DOHH2 (cell line): Measurements from ENCODE around the gene AGT.

Experiments
- H3F3A ChIP-seq: fragments of 200-600 bp; sonication (generic), shearing (Covaris generic); 2 replicates; pipeline ENCODE4 v1.6.0; 2016; ENCODE audit warnings: antibody characterized with exemption, mild to moderate bottlenecking; ENCODE audit not compliant: control insufficient read depth, insufficient read depth
- H3K27ac ChIP-seq: fragments of 200-600 bp; sonication (generic); 2 replicates; pipeline ENCODE4 v1.5.1; 2014; ENCODE audit warnings: low read depth, mild to moderate bottlenecking, low read length, moderate library complexity
- H3K27me3 ChIP-seq: fragments of 200-600 bp; sonication (generic); 2 replicates; pipeline ENCODE4 v1.6.1; 2014; ENCODE audit warnings: mild to moderate bottlenecking, low read length, mixed read lengths; ENCODE audit not compliant: control insufficient read depth
- H3K36me3 ChIP-seq: fragments of 200-600 bp; sonication (generic); 2 replicates; pipeline ENCODE4 v1.6.1; 2014; ENCODE audit warnings: mild to moderate bottlenecking, low read length, moderate library complexity, mixed read lengths; ENCODE audit not compliant: control insufficient read depth
- H3K4me1 ChIP-seq: fragments of 200-600 bp; sonication (generic); 2 replicates; pipeline ENCODE4 v1.6.1; 2014; ENCODE audit warnings: mild to moderate bottlenecking, low read length, mixed read lengths; ENCODE audit not compliant: control insufficient read depth
- H3K4me2 ChIP-seq: fragments of 200-600 bp; sonication (generic); 2 replicates; pipeline ENCODE4 v1.6.0; 2014; ENCODE audit warnings: mild to moderate bottlenecking, low read length, moderate library complexity
- H3K4me3 ChIP-seq: fragments of 200-600 bp; sonication (generic); 2 replicates; pipeline ENCODE4 v1.5.1; 2014; ENCODE audit warnings: mild to moderate bottlenecking, low read length, mixed read lengths
- H3K79me2 ChIP-seq: fragments of 200-600 bp; sonication (generic); 2 replicates; pipeline ENCODE4 v1.6.1; 2014; ENCODE audit warnings: mild to moderate bottlenecking, low read length, mixed read lengths; ENCODE audit not compliant: control insufficient read depth
- H3K9me2 ChIP-seq: fragments of 200-600 bp; sonication (generic); replicated peaks from 2 replicates; pipeline ENCODE4 v1.6.1; 2014; ENCODE audit warnings: mild to moderate bottlenecking, low read length, mixed read lengths; ENCODE audit not compliant: control insufficient read depth
- H3K9me3 ChIP-seq: fragments of 200-600 bp; sonication (generic); 2 replicates; pipeline ENCODE4 v1.6.1; 2014; ENCODE audit warnings: antibody characterized with exemption, low read length, mixed read lengths; ENCODE audit not compliant: control insufficient read depth, insufficient read depth
- H4K20me1 ChIP-seq: fragments of 200-600 bp; sonication (generic); 2 replicates; pipeline ENCODE4 v1.6.0; 2014; ENCODE audit warnings: low read depth, mild to moderate bottlenecking, antibody characterized with exemption, low read length, moderate library complexity; ENCODE audit not compliant: control insufficient read depth, insufficient read depth
- CTCF ChIP-seq: fragments of 200-600 bp; sonication (generic); IDR thresholded peaks from one replicate; pipeline ENCODE4 v1.5.1; 2014; ENCODE audit warnings: antibody characterized with exemption, mild to moderate bottlenecking, low read depth, low read length; ENCODE audit not compliant: poor library complexity, severe bottlenecking
- EZH2phosphoT487 ChIP-seq: fragments of 200-600 bp; sonication (generic); IDR thresholded peaks from 2 replicates; pipeline ENCODE4 v1.6.1; 2017; ENCODE audit warnings: borderline replicate concordance, mild to moderate bottlenecking, antibody characterized with exemption, low read length, moderate library complexity, mixed read lengths

Gene AGT

DNA sequence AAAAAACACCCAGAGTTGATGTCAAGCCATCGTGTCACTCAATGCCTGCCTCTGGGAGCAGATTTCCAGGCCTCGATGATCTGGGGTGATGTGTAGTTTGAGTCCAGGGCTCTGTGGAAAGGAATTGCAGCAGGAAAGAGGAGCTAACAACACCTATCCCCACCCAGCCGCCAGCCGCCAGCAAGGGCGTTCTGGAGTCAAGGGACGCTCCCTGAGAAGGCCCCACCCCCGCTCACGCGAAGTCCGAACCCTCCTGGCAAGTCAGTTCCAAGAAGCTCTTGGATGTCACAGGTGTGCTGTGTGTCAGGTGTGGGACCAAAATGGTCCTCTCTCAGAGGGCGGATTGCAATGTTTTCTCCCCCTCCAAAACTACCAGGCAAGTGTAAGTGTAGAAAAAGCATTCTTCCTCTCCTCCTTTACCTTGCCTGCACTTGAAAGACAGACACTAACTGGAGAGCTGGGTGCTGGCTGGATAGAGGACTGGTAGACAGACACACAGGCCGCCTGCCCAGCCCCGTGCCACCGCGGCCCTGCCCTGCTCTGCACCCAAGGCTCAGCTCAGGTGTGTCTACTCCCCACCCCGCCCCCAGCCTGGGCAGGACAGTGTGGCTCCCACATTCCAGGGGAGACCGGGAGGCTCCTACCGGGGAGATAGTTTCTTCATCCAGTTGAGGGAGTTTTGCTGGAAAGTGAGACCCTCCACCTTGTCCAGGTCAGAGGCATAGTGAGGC lies 8.5 kb downstream of the AGT start:
- H3K27me3 ChIP-seq: no peaks in the 10 kb centered on the region
- no peaks in the 10 kb centered on the region for H3K4me1 ChIP-seq
- no peaks in the 10 kb centered on the region for H4K20me1 ChIP-seq
- no peaks in the 10 kb centered on the region for H3F3A ChIP-seq
- no peaks in the 10 kb centered on the region for H3K79me2 ChIP-seq
- TF ChIP-seq CTCF: no peak
- TF ChIP-seq EZH2phosphoT487: no peak
- H3K4me2 ChIP-seq: no peak overlapping the region
- H3K27ac ChIP-seq: no peak overlapping the region
- H3K9me2 ChIP-seq: no peaks in the 10 kb centered on the region
- H3K4me3 ChIP-seq: no peak overlapping the region
- no peaks in the 10 kb centered on the region for H3K9me3 ChIP-seq
- H3K36me3 ChIP-seq: no peaks in the 10 kb centered on the region

DNA sequence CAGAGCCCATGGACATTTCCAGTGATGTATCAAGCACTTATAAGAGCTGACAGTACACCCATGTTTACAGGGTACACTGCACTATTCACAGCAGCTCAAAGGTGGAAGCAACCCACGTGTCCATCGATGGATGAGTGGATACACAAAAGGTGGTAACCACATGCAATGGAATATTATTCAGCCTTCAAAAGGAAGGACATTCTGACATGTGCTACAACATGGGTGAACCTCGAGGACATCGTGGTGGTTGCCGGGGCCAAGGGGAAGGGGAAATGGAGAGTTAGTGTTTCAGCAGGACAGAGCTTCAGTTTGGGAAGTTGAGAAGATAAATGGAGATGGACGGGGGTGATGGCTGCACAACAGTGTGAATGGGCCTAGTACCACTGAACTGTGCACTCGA lies 9.1 kb downstream of the AGT start:
- Histone ChIP-seq H3K4me1 (no peaks in the 10 kb centered on the region), H3K9me2 (no peaks in the 10 kb centered on the region), H3K79me2 (no peaks in the 10 kb centered on the region), H3K36me3 (no peaks in the 10 kb centered on the region), H3K27ac (no peak overlapping the region), H3K9me3 (no peaks in the 10 kb centered on the region), H3K4me3 (no peak overlapping the region), H3K4me2 (no peak overlapping the region), H3F3A (no peaks in the 10 kb centered on the region), H3K27me3 (no peaks in the 10 kb centered on the region), H4K20me1 (no peaks in the 10 kb centered on the region)
- TF ChIP-seq CTCF: no peak
- TF ChIP-seq EZH2phosphoT487: no peak

- no peaks in the 10 kb centered on the region for H3F3A ChIP-seq
- H3K9me3 ChIP-seq: no peaks in the 10 kb centered on the region
- H3K4me2 ChIP-seq: no peak overlapping the region
- H3K4me1 ChIP-seq: no peaks in the 10 kb centered on the region
- H3K36me3 ChIP-seq: no peaks in the 10 kb centered on the region
- no peaks in the 10 kb centered on the region for H4K20me1 ChIP-seq
- no peaks in the 10 kb centered on the region for H3K9me2 ChIP-seq
- no peaks in the 10 kb centered on the region for H3K79me2 ChIP-seq
- no peak overlapping the region for H3K27ac ChIP-seq
- TF ChIP-seq CTCF: no peak
- TF ChIP-seq EZH2phosphoT487: no peak
- no peak overlapping the region for H3K4me3 ChIP-seq
- no peaks in the 10 kb centered on the region for H3K27me3 ChIP-seq
Measured at GRCh38 chr1:230703679-230704385, 10.1 kb downstream of the AGT start.
